Activated T-cell treated with anti-CD3 and anti-CD28 coated beads for 24 hours (primary cell): ENCODE data around the gene ADGRV1.
"Not testable (repeated sequence)": the region's sequence is repeated elsewhere in the genome, so short reads cannot be mapped to it uniquely, and the experiment has no call there.

Experiments used
- DNase-seq: peaks from one replicate; pipeline ENCODE4 v3.0.0-alpha.2; 2020; ENCODE audit warnings: low read depth

The ADGRV1 gene

DNA sequence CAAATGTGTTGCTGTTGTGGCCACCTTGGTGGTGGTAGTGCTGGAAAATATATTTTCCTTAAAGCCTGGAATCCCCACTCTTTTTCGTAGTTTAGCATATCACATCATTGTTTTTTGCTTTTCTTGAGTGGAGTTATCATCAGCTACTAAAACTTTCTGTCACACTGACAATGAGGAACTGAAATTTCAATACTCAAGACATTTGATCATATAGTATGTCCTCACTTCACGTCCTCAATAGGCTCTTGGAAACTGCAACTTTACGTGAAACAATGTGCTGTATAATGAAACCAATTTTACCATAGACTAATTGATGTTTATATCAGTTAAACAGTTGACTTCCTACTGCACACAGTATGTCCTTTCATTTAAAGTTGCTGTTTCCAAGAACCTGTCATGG, 265.8 kb downstream of the ADGRV1 start:
- no peak for DNase-seq

GRCh38 chr5:90830058-90830457, 271.5 kb downstream of the ADGRV1 start:
- DNase-seq = no peak

- DNase-seq = no peak
Measured at GRCh38 chr5:90833753-90834152, 275.2 kb downstream of the ADGRV1 start.

DNA sequence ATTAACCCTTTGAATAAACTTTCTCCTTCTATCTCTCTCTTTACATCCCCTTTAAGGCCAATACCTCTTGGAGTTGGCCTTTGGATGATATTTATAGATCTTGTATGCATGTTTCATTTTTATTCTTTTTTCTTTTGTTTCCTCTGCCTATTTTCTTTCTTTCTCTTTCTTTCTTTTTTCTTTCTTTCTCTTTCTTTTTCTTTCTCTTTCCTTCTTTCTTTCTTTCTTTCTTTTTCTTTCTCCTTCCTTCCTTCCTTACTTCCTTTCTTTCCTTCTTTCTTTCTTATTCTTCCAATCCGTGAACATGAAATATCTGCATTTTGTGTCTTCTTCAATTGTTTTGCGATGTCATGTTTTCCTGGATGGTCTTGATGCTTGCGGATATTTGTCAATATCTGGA, 276.1 kb downstream of the ADGRV1 start:
- no peak for DNase-seq

- DNase-seq = no peak
Measured at GRCh38 chr5:90843443-90843842, 284.8 kb downstream of the ADGRV1 start.

- DNase-seq = no peak
Measured at GRCh38 chr5:90844931-90845330, 286.3 kb downstream of the ADGRV1 start.

- DNase-seq = no peak
Measured at GRCh38 chr5:90845723-90846554, 287.3 kb downstream of the ADGRV1 start.

DNA sequence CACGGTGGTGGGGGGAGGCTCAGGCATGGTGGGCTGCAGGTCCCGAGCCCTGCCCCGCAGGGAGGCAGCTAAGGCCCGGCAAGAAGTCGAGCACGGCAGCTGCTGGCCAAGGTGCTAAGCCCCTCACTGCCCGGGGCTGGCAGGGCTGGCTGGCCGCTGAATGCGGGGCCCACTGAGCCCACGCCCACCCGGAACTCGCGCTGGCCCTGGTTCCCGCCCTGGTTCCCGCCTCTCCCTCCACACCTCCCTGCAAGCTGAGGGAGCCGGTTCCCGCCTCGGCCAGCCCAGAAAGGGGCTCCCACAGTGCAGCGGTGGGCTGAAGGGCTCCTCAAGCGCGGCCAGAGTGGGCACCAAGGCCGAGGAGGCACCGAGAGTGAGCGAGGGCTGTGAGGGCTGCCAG, 289.0 kb downstream of the ADGRV1 start:
- not testable (repeated sequence) for DNase-seq

DNA sequence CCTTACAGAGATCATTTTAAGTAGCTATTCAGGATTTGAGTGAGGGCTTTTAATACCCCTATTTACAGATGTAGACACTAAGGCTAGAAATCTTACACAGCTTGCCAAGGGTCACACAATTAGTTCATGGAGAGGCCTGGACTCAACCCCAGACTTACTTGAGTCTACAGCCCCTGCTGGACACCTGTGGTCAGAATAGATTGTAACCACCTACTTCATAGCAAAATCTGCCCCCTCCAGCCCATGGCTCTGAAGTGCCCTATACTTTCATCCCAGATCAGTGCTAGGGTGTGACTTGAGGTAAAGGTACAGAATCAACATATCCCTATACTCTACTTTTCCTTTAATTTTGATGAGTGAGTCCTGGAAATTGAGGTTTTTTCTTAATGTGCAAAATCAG, 291.3 kb downstream of the ADGRV1 start:
- DNase-seq = no peak

DNA sequence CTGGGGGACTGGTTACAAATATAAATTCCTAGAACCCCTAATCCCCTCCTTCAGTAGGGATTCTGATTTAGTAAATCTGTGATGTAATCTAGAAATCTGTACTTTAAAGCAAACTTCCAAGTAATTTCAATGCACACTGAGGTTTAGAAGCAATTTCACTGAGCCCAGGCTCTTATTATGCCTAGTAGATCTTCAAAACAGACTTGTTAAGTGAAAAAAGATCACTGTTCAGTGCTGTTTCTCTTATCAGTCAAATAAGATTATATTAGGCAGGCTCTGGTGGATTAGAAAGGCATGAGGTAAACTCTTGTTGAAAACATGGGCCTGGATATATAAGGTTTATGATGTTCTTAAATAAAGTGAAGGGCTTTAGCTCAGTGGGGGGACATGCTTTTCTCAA, 293.9 kb downstream of the ADGRV1 start:
- no peak for DNase-seq

DNA sequence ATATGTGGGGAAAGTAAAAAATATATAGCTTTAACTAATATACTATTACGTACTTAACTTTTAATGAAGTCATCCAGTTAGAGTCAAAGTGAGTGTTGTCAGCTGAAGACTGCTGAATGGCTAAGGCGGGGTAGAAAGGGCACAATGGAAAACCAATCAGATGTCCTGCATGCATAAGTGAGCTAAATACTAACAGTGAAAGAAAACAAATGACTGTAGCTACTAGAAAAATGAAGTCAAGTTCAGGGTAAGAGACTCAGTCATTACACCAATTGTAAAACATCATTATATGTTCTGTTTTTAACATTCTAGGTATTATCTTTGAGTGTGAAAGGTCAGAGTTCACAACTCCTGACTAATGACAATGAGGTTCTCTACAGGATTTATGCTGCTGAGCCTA, 295.2 kb downstream of the ADGRV1 start:
- no peak for DNase-seq

- DNase-seq = no peak
Measured at GRCh38 chr5:90854169-90854568, 295.6 kb downstream of the ADGRV1 start.

- no peak for DNase-seq
Measured at GRCh38 chr5:90855296-90856010, 296.9 kb downstream of the ADGRV1 start.

DNA sequence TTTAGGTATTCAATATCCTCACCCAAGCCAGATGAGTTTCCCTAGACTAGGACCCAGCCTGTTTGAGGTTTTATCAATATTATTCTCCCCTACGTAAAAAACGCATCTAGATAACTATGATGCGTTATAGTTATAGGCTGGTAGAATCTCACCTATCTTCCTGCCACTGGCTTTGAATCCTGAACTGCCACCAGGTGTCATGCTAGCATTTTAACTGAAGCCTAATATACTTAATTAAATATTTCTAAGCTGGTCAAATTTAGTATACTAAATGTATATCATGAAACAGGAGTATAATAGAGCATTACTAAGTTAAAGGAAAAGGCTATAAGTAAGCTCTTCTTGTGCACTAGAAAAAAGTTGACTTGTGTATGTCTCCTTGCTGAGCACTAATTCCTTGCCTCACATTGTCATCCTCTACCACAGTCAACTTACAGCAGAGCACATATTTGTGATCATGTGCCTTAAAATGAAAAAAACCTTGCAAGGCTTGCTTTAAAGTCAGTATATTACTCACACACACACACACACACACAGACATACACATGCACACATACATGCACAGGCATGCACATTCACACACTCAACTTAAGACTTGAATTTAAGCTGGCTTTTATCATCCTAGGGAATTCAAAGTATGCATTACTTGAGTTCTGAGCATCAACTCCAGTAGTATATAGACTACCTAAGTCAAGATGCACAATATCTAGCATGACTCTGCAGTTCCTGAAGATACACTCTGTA, 303.4 kb downstream of the ADGRV1 start:
- no peak for DNase-seq

DNA sequence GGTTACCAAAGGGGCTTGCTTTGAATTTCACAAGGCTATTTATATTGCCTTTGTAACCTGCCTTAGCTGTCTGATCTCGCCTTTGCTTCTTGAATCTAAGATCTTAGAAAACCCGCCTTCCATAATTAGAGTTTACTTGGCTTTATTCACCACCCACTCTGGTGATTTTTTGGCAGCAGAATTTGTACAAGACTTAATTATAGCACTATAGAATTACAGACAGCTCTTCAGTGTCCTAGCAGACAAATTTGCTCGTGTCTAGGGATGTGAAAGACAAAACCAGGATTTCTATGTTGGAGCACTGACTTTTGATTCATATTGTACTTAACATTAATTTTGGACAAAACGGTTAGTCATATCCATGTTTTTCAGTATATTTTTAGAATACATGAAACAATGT, 306.6 kb downstream of the ADGRV1 start:
- DNase-seq = no peak

GRCh38 chr5:90866333-90866732, 307.7 kb downstream of the ADGRV1 start:
- no peak for DNase-seq

DNA sequence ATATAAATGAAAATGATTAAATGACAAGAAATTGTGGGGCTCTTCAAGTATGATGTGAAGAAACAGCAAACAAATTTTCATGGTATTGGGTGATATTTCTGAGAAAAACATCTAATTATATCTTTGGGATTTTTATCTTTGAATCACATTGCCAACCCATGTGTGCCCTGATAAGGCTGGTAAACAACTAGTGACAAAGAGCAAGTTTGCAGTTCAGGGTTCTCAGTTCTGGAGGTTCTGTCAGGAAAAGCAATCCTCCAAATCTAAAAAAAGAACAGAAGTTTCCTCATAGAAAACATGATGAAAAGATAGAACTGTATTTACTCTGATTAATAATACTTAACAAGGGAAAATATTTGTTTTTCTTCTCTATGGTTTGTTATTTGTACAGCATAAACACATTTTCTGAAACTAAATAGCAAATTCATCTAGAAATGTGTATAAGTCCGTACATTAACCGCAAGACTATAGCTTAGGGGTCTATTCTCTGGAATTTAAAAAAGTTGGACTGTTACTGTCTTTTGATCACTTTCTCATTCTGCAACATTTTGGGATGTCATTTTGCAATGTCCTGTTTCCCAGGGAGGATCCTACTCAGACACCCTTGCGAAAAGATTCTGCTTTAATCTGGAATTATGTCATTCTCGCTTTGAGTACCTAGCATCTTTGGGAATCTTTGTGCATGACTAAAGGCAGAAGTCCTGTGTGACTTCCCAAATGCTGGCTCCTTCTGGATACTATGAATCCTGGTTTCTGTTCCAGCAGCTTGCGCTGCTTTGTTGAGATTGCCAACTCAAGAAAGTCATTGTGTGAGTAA, 308.5 kb downstream of the ADGRV1 start:
- DNase-seq = no peak

- no peak for DNase-seq
Measured at GRCh38 chr5:90868799-90869198, 310.2 kb downstream of the ADGRV1 start.

DNA sequence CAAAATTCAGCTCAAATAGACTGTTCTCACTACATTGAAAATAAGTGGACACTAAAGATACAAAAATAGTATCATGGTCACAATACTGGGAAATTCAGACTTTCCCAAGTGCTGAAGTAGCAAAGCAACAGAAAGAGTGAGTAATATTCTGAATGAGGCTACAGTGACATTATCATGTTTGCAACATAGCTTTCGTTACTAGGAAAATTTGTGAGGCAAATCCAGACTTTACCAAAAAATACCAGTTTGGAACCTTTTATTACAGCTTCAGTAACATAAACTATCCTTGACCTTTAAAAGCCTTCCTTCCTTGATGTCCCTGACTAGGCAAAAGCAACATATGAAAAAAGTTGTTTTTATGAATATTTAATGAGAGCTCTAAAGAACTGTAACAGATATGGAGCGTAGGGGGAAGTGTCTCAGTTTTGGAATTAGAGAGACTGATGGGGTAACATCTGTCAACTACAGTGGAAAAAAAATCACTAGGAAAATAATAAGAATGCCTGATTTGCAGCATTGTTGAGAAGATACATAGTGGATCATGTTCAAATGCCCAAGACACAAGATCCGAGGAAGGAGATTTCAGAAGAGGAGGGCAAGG, 312.9 kb downstream of the ADGRV1 start:
- DNase-seq = no peak

DNA sequence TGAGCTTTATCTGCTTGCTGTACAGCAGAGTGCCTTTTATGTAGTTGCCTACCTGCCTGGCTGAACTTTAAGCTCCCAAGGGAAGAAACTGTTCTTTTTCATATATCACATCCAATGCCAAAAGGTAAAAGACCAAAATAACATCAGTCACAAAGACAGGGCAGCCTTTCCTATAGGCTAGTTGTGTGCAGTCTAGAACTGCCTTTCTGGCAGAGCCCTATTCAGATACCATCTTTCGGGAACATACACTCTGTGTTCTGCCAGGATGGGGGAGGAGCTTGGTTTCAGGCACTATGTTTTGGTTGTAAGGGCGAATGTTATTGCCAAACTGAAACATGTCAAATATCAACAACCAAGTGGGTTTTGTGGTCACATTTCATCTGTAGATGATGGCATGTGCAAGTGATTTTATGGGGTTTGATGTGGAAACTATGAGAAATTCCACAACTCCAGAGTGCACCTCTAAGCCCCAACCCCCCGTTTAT, 314.5 kb downstream of the ADGRV1 start:
- DNase-seq = peak; percentile 11

GRCh38 chr5:90874066-90874465, 315.5 kb downstream of the ADGRV1 start:
- no peak for DNase-seq
